ENCODE results near the gene IL4. TPM values are rescaled to one million over a fixed set of nuclear protein-coding genes. Genes with fewer than 3 reads are reported as not detected.

IL4 gene
- polyA plus RNA-seq, 1 donor from 2014 or later, result not detected

DNA sequence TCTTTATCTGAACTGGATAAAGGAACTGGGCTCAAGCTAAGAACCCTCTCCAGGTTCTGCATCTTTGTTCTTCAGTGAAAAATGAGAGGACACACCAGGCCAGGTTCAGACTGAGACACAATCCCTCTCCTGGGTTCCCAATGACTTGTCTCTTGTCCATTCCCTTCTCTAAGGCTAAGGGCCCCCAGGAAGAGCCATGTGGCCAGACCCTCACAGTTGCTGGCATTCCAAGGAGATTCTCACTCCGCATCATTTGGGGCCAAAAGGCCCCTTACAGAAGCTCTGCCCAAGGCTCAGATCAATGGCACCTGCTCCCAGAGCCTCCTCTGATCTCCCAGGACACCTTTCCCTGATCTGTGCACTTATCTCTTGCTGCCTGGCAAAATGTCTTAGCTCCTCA, 4.9 kb downstream of the IL4 start:
- Histone ChIP-seq H3K79me2 (replicated peaks; ENCODE audit: insufficient read depth, low read length) (no peaks in the 10 kb centered on the region), H3K36me3 (ENCODE audit: insufficient read depth, low read length) (no peaks in the 10 kb centered on the region), H4K20me1 (ENCODE audit: insufficient read depth) (no peaks in the 10 kb centered on the region), H3K27me3 (ENCODE audit: insufficient read depth, low read depth, low read length) (no peaks in the 10 kb centered on the region), H3K9me2 (ENCODE audit: insufficient read depth, low read length) (no peaks in the 10 kb centered on the region), H3K27ac (ENCODE audit: low read length) (no peak overlapping the region), H2AFZ (ENCODE audit: low read depth, low read length) (no peak overlapping the region), H3F3A (ENCODE audit: insufficient read depth, low read length, poor library complexity, severe bottlenecking) (no peaks in the 10 kb centered on the region), H3K9me3 (ENCODE audit: low read length) (no peaks in the 10 kb centered on the region), H3K4me3 (ENCODE audit: low read length) (no peak overlapping the region), H3K9ac (ENCODE audit: low read length) (no peak overlapping the region), H3K4me2 (ENCODE audit: low read length) (no peak overlapping the region)
- no peak for TF ChIP-seq TAF1 (IDR thresholded peaks at IDR 0.05; ENCODE audit: low read depth)
- TF ChIP-seq MXI1 (conservative IDR thresholded peaks at IDR 0.05; ENCODE audit: poor library complexity, severe bottlenecking), result no peak
- TF ChIP-seq, protein P1, sequence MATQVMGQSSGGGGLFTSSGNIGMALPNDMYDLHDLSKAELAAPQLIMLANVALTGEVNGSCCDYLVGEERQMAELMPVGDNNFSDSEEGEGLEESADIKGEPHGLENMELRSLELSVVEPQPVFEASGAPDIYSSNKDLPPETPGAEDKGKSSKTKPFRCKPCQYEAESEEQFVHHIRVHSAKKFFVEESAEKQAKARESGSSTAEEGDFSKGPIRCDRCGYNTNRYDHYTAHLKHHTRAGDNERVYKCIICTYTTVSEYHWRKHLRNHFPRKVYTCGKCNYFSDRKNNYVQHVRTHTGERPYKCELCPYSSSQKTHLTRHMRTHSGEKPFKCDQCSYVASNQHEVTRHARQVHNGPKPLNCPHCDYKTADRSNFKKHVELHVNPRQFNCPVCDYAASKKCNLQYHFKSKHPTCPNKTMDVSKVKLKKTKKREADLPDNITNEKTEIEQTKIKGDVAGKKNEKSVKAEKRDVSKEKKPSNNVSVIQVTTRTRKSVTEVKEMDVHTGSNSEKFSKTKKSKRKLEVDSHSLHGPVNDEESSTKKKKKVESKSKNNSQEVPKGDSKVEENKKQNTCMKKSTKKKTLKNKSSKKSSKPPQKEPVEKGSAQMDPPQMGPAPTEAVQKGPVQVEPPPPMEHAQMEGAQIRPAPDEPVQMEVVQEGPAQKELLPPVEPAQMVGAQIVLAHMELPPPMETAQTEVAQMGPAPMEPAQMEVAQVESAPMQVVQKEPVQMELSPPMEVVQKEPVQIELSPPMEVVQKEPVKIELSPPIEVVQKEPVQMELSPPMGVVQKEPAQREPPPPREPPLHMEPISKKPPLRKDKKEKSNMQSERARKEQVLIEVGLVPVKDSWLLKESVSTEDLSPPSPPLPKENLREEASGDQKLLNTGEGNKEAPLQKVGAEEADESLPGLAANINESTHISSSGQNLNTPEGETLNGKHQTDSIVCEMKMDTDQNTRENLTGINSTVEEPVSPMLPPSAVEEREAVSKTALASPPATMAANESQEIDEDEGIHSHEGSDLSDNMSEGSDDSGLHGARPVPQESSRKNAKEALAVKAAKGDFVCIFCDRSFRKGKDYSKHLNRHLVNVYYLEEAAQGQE (IDR thresholded peaks at IDR 0.05; ENCODE audit: borderline replicate concordance), result no peak
- TF ChIP-seq RAD21 (conservative IDR thresholded peaks at IDR 0.05), result no peak
- TF ChIP-seq EZH2 (IDR thresholded peaks at IDR 0.05; ENCODE audit: borderline replicate concordance, insufficient read depth, low read length, poor library complexity, severe bottlenecking), result no peak
- TF ChIP-seq CTCF (IDR thresholded peaks at IDR 0.05; ENCODE audit: poor library complexity, severe bottlenecking), result no peak
- TF ChIP-seq POLR2AphosphoS5 (IDR thresholded peaks at IDR 0.05), result no peak
- TF ChIP-seq SMC3 (conservative IDR thresholded peaks at IDR 0.05; ENCODE audit: poor library complexity), result no peak
- TF ChIP-seq EP300 (conservative IDR thresholded peaks at IDR 0.05; ENCODE audit: poor library complexity, severe bottlenecking), result no peak

DNA sequence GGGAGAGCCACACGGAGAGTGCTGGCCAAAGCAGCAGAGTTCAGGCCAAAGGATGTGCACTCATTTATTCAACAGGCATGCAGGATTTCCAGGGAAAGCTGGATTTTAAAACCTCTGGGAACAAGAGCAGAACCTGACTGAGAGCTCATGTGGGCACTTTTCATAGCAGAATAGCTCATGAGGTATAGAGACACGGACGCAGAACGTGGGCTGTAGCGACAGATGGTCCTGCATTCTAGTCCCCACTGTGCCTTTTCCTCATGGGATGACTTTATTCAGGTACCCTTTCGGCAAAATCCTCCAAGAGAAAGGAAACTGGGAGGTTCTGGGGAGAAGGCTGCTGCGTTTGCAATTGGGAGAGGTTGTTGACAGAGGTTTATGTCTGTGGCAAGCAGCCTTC, 5.4 kb downstream of the IL4 start:
- TF ChIP-seq EP300 (conservative IDR thresholded peaks at IDR 0.05; ENCODE audit: poor library complexity, severe bottlenecking) (no peak), RAD21 (conservative IDR thresholded peaks at IDR 0.05) (no peak), TAF1 (IDR thresholded peaks at IDR 0.05; ENCODE audit: low read depth) (no peak), MXI1 (conservative IDR thresholded peaks at IDR 0.05; ENCODE audit: poor library complexity, severe bottlenecking) (no peak), EZH2 (IDR thresholded peaks at IDR 0.05; ENCODE audit: borderline replicate concordance, insufficient read depth, low read length, poor library complexity, severe bottlenecking) (no peak), POLR2AphosphoS5 (IDR thresholded peaks at IDR 0.05) (no peak), CTCF (IDR thresholded peaks at IDR 0.05; ENCODE audit: poor library complexity, severe bottlenecking) (no peak), SMC3 (conservative IDR thresholded peaks at IDR 0.05; ENCODE audit: poor library complexity) (no peak)
- TF ChIP-seq, protein P1 (IDR thresholded peaks at IDR 0.05; ENCODE audit: borderline replicate concordance), result no peak
- H3F3A ChIP-seq (ENCODE audit: insufficient read depth, low read length, poor library complexity, severe bottlenecking), result no peaks in the 10 kb centered on the region
- no peaks in the 10 kb centered on the region for H3K9me3 ChIP-seq (ENCODE audit: low read length)
- H3K9ac ChIP-seq (ENCODE audit: low read length), result no peak overlapping the region
- H3K4me3 ChIP-seq (ENCODE audit: low read length), result no peak overlapping the region
- no peak overlapping the region for H3K27ac ChIP-seq (ENCODE audit: low read length)
- H3K4me2 ChIP-seq (ENCODE audit: low read length), result no peak overlapping the region
- H3K27me3 ChIP-seq (ENCODE audit: insufficient read depth, low read depth, low read length), result no peaks in the 10 kb centered on the region
- no peaks in the 10 kb centered on the region for H3K79me2 ChIP-seq (replicated peaks; ENCODE audit: insufficient read depth, low read length)
- no peak overlapping the region for H2AFZ ChIP-seq (ENCODE audit: low read depth, low read length)
- no peaks in the 10 kb centered on the region for H4K20me1 ChIP-seq (ENCODE audit: insufficient read depth)
- no peaks in the 10 kb centered on the region for H3K36me3 ChIP-seq (ENCODE audit: insufficient read depth, low read length)
- no peaks in the 10 kb centered on the region for H3K9me2 ChIP-seq (ENCODE audit: insufficient read depth, low read length)
